Effector memory CD4-positive, alpha-beta T cell (primary cell): ENCODE results near the gene FOXR1.
"Not testable (repeated sequence)": the region's sequence is repeated elsewhere in the genome, so short reads cannot be mapped to it uniquely, and the experiment has no call there.

Experiments
- DNase-seq, 3 donors: peaks; one replicate each; pipeline ENCODE4 v3.0.0-alpha.2; 2020
- H3K27ac ChIP-seq: 2 replicates; pipeline ENCODE4 v1.7.0; 2013; ENCODE audit warnings: mild to moderate bottlenecking, low read length, moderate library complexity; ENCODE audit not compliant: insufficient read depth, poor library complexity, severe bottlenecking
- H3K27me3 ChIP-seq: replicated peaks from 2 replicates; pipeline ENCODE4 v1.7.0; 2013; ENCODE audit warnings: mild to moderate bottlenecking, low read length; ENCODE audit not compliant: insufficient read depth, control insufficient read depth, poor library complexity, severe bottlenecking
- H3K36me3 ChIP-seq: 2 replicates; pipeline ENCODE4 v1.7.0; 2013; ENCODE audit warnings: mild to moderate bottlenecking, low read length, moderate library complexity; ENCODE audit not compliant: control insufficient read depth, insufficient read depth
- H3K4me1 ChIP-seq: 2 replicates; pipeline ENCODE4 v1.7.0; 2013; ENCODE audit warnings: low read length, mild to moderate bottlenecking; ENCODE audit not compliant: control insufficient read depth, insufficient read depth, poor library complexity, severe bottlenecking
- H3K4me3 ChIP-seq: 2 replicates; pipeline ENCODE4 v1.7.0; 2013; ENCODE audit warnings: low read length, low read depth, mild to moderate bottlenecking; ENCODE audit not compliant: insufficient read depth, poor library complexity, severe bottlenecking
- H3K9me3 ChIP-seq: 2 replicates; pipeline ENCODE4 v1.7.0; 2013; ENCODE audit warnings: mild to moderate bottlenecking, low read length, moderate library complexity; ENCODE audit not compliant: control insufficient read depth

The FOXR1 gene

DNA sequence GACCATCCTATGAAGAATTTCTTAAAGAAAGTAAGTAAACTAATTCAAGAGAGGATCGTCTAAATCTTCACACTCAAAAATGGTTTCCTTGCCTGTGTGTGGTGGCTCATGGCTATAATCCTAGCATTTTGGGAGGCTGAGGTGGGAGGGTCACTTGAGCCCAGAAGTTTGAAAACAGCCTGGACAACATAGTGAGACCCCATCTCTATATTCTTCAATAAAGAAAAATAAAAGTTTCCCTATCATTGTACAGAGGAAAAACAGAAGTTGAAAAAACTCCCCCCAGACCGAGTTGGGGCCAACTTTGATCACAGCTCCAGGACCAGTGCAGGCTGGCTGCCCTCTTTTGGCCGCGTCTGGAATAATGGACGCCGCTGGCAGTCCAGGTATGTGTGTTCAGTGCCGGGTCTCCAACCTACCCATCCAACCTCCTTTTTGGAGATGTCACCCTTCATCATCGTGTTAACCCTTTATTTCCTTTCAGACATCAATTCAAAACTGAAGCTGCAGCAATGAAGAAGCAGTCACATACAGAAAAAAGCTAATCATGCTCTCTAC is 43.6 kb downstream of the FOXR1 start:
- H3K4me1 ChIP-seq = peaks cover 13% of the 10 kb centered on the region
- H3K4me3 ChIP-seq = no peak overlapping the region
- H3K27ac ChIP-seq = no peak overlapping the region
- H3K9me3 ChIP-seq = no peaks in the 10 kb centered on the region
- peaks cover 47% of the 10 kb centered on the region for H3K36me3 ChIP-seq
- no peaks in the 10 kb centered on the region for H3K27me3 ChIP-seq
- DNase-seq = no peak

DNA sequence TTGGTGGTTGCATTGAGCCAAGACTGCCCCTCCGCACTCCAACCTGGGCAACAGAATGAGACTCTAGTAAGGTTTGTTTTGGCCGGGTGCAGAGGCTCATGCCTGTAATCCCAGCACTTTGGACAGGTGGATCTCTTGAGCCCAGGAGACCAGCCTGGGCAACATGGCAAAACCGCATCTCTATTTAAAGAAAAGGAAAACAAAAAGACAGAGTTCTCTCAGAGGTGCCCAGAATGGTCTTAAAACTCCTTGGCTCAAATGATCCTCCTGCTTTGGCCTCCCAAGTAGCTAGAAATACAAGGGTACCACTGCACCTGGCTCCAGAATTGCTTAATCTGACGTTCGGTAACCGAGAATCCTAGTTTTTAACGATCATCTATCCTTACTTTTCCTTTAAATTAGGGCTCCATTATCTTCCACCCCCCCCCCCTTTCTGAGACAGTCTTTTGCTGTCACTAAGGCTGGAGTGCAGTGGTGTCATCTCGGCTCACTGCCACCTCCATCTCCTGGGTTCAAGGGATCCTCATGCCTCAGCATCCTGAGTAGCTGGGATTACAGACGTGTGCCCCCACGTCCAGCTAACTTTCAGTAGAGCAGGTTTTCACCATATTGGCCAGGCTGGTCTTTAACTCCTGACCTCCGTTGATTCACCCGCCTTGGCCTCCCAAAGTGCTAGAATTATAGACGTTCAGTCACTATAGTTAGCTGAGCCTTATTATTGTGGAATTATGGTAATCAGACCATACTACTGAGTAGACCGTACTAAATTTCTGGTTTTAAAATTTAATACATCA is 44.9 kb downstream of the FOXR1 start:
- Histone ChIP-seq H3K36me3 (peaks cover 44% of the 10 kb centered on the region), H3K27me3 (no peaks in the 10 kb centered on the region), H3K27ac (peak overlapping the region; percentile 95), H3K4me3 (peak overlapping the region; percentile 81), H3K4me1 (peaks cover 16% of the 10 kb centered on the region), H3K9me3 (no peaks in the 10 kb centered on the region)
- no peak for DNase-seq

DNA sequence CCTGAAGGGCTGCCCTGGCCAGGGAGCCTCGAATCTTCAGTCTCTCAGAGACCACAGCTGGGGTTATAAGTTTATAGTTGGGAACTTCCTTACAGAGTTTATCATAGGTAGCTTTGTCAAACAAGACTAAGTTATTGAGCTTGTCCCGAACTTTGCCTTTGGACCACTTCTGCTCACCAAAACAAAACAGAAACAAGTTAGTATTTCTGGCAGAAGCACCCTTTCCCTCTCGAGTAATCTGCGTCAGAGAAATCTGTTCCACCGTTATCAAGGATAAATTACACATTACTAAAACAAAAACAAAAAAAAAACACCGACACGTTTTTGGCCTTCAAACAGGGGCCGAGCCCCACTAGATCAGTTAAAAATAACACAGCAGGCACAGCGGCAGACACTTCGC is 45.8 kb downstream of the FOXR1 start:
- not testable (repeated sequence) for H3K27me3 ChIP-seq, H3K9me3 ChIP-seq, DNase-seq
- H3K4me3 ChIP-seq = peak overlapping the region; percentile 81
- peaks cover 19% of the 10 kb centered on the region for H3K4me1 ChIP-seq
- peaks cover 46% of the 10 kb centered on the region for H3K36me3 ChIP-seq
- peak overlapping the region; percentile 95 for H3K27ac ChIP-seq

DNA sequence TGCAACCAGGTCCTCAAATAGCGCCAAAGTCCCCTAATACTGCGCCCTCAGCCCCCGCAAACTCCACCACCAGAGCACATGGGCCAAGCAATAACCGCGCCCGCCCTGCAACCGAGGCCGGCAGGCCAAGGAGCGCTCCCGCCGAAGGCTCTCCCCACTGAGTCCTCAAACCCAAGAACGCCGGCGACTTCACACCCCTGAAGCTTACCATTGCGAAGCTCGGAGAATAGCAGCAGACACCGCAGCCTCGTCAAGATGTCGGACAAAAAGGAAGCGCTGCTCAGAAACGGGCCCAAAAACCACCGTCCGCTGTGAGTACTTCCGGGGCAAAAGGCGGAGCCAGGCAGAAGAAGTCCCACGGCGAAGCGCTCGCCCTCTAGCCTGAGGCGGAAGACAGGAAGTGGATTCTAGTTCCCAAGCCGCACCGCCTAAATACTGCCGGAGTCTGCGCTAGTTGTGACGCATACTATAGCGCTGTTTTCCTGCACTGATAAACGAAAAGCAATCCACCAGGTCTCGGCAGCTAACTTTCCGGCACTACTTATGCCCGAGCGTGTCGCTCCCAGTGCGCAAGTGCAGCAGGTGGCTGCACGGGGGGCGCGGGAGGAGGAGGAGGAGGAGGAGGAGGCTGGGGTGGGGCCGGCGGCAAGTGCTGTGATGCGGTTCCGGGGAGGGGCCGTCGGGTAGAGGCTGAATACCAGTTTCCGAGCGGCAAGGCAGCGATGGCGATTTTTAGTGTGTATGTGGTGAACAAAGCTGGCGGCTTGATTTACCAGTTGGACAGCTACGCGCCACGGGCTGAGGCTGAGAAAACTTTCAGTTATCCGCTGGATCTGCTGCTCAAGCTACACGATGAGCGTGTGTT is 46.7 kb downstream of the FOXR1 start, which contains the start of the genes RPS25 and TRAPPC4:
Gene RPS25, minus strand, starts transcription at position 270 of the 865 bp plus-strand sequence. Its CDS starts 59 bp downstream, at position 211.
Gene TRAPPC4, plus strand, starts transcription at position 693 of the 865 bp plus-strand sequence. Its CDS starts 30 bp downstream, at position 723.
- Histone ChIP-seq H3K36me3 (peaks cover 50% of the 10 kb centered on the region), H3K4me1 (peaks cover 19% of the 10 kb centered on the region), H3K27ac (peak within 1 kb of the TSS; percentile 95), H3K4me3 (peak within 1 kb of the TSS; percentile 81), H3K27me3 (no peaks in the 10 kb centered on the region), H3K9me3 (no peaks in the 10 kb centered on the region)
- DNase-seq = peak; percentile 88 to 94 (median 93)

DNA sequence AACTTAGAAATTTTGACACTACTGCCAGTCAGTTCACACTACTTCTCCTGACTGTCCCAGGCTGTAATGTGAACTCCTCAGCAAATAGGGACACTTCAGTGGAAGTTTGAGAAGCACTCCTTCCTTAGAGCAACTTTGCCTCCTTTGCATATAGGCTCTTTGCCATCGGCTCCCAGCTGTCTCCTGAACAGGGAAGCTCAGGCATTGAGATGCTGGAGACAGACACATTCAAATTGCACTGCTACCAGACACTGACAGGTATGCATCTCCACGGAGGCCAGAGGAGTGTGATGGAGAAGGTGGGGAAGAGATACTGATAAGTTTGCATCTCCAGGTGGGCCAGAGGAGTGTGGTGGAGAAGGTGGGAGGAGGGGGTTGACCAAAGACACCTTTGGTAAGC is 48.4 kb downstream of the FOXR1 start:
- no peak for DNase-seq
- H3K36me3 ChIP-seq = peaks cover 52% of the 10 kb centered on the region
- H3K4me3 ChIP-seq = no peak overlapping the region
- H3K27ac ChIP-seq = peak overlapping the region; percentile 95
- no peaks in the 10 kb centered on the region for H3K27me3 ChIP-seq
- H3K9me3 ChIP-seq = no peaks in the 10 kb centered on the region
- peaks cover 19% of the 10 kb centered on the region for H3K4me1 ChIP-seq

DNA sequence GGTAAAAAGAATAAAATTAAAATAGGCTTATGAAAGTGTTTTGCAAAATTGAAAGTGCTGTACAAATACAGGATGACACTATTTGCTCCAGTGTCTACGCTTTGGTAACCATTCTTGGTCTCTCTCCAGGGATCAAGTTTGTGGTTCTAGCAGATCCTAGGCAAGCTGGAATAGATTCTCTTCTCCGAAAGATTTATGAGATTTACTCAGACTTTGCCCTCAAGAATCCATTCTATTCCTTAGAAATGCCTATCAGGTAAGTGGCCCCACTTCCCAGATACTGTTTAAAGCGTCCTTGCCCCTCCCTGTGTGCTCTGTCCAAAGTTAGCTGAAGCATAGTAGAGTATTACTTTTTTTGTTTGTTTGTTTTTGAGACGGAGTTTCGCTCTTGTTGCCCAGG is 50.1 kb downstream of the FOXR1 start:
- H3K27ac ChIP-seq = no peak overlapping the region
- peaks cover 51% of the 10 kb centered on the region for H3K36me3 ChIP-seq
- no peak for DNase-seq
- no peaks in the 10 kb centered on the region for H3K9me3 ChIP-seq
- no peaks in the 10 kb centered on the region for H3K27me3 ChIP-seq
- H3K4me1 ChIP-seq = peaks cover 16% of the 10 kb centered on the region
- H3K4me3 ChIP-seq = no peak overlapping the region

DNA sequence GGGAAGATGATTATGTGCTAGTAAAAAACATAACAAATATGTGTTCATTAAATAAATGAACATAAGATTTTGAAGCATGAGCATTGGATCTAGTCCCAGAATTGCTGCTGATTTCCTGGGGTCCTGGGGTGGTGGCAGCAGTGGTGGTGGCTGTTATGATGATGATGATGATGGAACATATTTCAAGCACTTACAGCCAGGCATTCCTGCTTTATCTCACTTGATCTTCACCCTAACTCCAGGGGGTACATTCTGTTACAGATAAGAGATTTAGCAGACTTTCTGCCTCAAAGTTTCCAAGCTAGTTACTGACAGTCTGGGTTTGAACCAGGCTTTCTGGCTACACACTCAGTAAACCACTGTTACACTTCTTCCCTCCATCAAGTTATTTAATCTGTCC is 52.2 kb downstream of the FOXR1 start:
- Histone ChIP-seq H3K27me3 (no peaks in the 10 kb centered on the region), H3K36me3 (peaks cover 49% of the 10 kb centered on the region), H3K27ac (no peak overlapping the region), H3K9me3 (no peaks in the 10 kb centered on the region), H3K4me1 (peaks cover 13% of the 10 kb centered on the region), H3K4me3 (no peak overlapping the region)
- DNase-seq = no peak

DNA sequence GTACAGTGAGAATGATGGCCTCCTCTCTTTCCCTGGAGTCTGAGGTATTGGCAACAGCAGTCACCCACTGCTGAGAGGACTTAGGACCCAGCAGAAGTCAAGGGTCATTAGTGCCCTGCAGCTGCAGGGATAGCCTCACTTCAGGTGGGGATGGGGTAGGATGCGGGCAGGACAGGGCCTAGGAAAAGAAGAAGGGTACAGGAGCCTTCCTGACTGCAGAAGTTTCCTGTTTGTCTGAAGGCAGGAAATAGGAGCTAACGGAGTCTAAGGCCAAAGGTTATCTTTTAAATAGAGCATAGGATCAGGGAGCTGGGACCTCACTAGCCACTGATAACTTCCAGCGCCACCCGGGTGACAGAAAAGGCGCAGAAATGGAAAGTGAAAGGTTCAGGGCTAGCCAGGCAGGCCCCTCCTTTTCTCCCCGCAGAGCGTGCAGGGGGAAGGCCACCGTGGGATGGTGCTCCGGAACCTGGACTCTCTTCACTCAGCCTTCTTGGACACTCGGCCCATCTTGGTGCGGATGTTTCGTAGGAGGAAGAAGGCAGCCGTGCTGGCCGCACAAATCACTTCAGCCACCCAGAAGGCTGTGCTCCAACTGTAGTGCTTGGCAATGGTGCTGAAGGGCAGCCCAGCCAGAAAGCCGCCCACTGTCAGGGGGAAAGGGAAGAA is 53.0 kb downstream of the FOXR1 start:
- Histone ChIP-seq H3K36me3 (peaks cover 49% of the 10 kb centered on the region), H3K27ac (no peak overlapping the region), H3K9me3 (no peaks in the 10 kb centered on the region), H3K27me3 (no peaks in the 10 kb centered on the region), H3K4me3 (no peak overlapping the region), H3K4me1 (peaks cover 21% of the 10 kb centered on the region)
- no peak for DNase-seq

DNA sequence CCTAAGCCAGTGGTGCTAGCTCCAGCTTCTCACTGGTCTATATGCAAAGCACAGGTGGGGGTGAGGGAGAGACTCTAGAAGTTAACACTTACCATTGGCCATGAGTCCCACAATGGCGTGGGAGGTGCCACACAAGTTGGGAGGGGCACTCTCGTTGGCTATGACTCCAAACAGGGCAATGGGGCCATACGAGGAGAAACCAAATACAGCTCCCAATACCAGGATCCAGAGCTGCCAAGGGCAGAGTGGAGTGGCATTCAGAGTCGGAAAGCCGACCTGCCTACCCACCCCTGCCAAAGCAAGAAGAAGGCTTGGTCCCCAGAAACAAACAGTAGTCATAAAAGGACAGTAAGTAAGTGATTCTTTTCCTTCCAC is 53.5 kb downstream of the FOXR1 start:
- Histone ChIP-seq H3K27me3 (no peaks in the 10 kb centered on the region), H3K4me1 (peaks cover 21% of the 10 kb centered on the region), H3K9me3 (no peaks in the 10 kb centered on the region), H3K4me3 (no peak overlapping the region), H3K27ac (no peak overlapping the region), H3K36me3 (peaks cover 49% of the 10 kb centered on the region)
- no peak for DNase-seq
